ENCODE results near the gene ZNRF3.
"Not testable (repeated sequence)": the region's sequence is repeated elsewhere in the genome, so short reads cannot be mapped to it uniquely, and the experiment has no call there.

ZNRF3 gene

DNA sequence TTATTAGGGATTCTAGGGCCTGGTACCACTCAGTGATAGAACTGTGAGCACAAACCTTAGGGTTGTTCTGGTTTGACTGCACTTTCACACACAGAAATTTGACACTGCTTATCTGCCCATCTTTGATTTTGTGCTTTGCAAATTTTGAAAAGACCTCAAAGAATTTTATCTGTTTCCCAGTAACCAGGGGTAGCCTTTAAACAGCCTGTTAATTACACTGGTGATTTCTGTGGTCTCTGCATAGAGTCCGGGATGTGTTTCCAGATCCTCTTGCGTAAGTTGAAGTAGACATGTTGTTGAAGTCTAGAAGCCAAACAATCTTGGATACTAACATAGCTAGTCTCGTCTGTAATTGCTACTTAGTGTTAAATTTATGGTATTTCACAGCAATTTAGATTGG is 103.0 kb downstream of the ZNRF3 start:
- no peak for DNase-seq

DNA sequence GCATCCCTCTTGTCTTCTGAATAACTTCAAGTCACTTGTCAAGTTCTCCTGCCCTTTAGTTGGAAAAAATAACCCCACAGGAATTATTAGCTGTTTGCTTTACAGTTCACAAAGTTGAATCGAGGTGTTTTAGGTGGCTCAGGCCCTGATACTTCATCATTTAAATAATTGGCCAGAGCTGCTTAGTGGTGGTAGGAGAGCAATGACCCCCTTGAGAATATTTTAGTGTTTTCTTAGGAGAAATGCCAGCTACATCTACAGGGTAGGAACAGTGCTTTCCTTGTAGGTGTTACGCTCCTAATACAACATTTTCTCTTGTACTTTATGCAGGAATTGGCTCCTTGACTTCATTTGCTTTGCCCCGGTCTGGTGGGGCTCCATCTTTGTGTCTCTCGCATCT is 105.1 kb downstream of the ZNRF3 start:
- no peak for DNase-seq

DNA sequence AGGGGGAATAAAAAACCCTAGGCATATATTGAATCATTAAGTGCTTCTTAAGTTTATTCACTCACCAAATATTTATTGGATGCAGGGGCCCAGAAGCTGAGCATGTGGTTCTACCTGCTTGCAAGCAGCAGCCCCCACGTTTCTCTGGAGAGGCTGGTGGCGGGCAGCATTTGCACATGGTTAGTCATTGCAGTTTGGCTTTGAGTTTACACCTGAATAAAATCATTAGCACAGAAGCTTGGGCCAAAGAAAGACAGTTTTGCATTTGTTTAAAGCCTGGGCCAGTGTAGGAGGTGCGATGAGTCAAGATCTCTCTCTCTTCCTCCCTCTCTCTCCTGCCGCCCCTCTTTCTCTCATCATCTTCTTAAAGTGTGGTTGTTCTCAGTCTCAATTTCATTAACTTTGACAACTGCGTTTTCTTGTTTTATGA is 105.7 kb downstream of the ZNRF3 start:
- DNase-seq: peak in 1 of 2 donors; percentile 36

DNA sequence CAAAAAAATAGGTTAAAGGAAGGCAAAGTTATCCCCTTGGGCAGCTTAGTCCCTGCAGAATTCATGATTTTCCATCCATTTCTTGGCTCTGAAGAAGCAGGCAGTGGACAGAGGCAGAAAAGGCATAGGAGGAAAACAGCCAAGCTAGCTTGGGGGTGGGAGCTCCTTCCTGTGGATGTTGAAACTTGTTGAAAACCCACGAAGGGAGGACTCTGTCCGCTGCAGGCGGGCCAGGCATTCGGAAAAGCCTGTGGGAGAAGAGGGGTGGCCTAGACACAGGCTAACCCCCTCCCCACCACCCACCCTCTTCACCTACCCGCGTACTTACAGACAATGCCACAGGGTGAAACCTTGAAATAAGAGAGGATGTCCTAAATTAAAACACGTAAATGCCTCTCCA is 106.1 kb downstream of the ZNRF3 start:
- no peak for DNase-seq

DNA sequence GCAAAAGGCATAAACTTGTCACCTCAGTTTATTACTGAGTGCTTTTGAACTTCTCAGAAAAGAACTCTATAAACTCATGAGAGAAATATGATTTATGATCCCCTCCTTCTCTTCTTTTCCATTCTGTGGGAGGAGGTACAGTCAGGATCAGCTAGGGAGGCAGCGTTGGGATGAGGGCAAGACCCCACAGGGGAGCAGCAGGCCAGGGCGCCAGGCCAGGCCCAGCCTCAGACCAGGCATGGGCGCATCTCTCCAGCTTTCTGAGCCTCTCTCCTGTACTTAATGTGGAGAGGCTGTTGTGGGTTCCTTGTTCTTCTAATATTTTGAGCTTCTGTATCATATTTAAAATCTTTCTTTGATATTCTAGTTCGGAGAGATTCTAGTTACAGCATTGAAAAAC is 106.5 kb downstream of the ZNRF3 start:
- DNase-seq: no peak

DNA sequence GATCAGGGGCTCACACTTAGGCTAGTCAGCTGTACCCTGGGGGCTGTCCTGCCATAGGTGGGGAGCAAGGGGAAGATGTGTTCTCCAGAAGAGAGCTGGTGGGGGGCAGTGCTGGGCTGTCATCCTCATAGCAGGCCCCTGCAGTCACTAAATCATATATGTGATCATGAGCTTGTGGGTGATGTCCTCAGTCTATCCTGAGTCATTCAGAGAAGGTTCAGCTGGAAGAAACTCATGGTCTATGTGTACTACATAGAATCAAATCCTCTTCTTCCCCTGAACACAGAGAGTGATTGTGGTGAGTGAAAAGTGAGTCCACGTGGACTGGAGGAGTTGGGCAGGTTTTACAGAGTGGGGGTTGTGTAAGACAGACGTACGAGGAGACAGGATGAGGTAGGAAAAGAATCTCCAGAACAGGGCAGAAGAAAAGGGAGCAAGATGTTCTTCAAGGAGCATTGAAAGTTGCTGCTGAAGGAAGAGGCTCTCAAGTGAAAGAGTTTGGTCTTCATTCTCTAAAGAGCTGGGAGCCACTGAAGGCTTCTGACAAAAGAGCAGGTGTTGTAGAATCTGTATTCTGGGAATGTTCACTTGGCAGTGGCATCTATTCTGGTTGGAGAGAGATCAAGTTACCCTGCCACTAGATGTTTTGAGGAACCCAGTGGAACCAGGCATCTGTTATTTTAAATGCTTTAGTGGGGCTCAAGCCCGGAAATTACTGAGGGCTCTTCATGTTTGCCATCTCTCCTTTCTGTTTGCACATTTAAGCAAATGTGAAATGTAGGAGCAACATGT is 109.4 kb downstream of the ZNRF3 start:
- peak in 1 of 2 donors; percentile 35 for DNase-seq

DNA sequence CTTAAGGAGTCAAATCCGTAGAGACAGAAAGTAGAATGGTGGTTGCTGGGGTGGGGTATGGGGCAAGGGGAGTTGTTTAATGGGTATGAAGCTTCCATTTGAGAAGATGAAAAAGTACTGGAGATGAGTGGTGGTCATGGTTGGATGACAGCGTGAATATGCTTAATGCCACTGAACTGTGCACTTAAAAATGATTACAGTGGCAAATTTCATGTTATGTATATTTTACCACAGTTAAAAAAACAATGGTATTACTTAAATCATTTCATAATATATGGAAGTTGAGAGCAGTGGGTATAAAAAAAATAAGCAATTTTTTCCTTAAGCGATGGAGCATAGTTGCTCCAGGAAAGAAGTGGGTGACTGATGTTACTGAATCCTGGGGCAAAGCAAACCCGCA is 111.2 kb downstream of the ZNRF3 start:
- no peak for DNase-seq

DNA sequence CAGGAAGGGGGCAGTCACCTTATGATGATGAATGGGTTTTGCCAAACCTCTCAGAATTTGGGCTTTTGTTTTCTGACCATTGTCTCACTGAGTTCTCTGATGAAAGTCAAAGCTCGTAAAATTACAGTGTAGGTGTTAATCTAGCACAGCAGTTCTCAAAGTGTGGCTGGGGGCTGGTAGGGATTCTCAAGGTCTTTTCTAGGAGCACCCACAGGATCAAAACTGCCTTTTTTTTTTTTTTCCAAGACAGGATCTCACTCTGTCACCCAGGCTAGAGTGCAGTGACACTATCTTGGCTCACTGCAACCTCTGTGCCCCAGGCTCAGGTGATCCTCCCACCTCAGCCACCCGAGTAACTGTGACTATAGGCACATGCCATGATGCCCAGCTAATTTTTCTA is 112.2 kb downstream of the ZNRF3 start:
- DNase-seq: no peak

DNA sequence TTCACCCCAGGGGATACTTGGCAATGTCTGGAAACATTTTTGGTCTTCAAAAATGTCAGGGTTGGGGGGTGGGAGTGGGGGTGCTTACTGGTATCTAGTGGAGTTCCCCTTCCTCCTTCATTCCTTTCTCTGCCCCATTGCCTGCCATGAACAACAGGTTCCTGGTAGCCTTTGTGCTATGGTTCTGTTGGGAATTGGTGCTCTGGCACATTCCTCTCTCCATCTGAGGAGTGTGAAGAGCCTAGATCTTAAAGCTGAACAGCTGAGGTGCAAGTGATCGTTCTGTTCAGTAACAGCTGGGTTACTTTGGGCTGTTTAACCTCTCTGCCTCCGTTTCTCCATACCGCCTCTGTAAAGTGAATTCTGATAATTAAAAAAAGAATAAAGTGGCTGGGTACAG is 114.0 kb downstream of the ZNRF3 start:
- no peak for DNase-seq

DNA sequence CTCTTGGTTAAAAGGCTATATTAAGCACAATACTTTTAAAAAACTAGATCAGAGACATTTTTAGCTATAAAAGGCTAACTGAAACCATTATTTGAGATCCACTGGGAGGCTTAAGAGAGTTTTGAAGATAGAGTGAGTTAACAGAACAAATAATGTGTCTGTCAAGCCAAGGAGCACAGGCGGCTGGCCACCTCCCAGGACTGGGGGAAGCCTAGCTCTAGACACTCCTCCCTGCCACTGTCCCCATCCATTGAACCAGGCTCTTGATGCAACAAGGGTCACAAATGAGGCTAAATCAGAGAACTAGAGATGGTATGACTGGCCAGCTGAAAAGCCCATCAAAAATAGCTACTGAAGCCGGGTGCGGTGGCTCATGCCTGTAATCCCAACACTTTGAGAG is 115.3 kb downstream of the ZNRF3 start:
- no peak for DNase-seq

DNA sequence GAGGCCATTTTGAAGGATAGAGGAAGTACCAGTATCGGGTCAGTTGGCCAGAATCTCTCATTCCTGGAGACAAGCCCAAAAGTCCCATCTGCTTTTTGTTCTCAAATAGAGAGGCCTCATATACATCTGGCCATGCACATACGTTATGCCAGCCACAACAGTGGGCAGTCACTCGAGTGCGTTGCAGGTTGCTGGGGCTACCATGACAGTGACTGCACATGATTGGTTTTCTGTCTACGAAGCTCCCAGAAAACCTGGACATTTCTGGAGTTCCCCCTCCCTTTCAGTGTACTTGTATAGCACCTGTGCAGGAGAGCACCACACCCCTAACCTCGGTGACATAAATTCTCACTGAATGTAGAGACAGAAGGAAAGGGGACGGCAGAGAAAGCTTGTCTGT is 116.1 kb downstream of the ZNRF3 start:
- no peak for DNase-seq

DNA sequence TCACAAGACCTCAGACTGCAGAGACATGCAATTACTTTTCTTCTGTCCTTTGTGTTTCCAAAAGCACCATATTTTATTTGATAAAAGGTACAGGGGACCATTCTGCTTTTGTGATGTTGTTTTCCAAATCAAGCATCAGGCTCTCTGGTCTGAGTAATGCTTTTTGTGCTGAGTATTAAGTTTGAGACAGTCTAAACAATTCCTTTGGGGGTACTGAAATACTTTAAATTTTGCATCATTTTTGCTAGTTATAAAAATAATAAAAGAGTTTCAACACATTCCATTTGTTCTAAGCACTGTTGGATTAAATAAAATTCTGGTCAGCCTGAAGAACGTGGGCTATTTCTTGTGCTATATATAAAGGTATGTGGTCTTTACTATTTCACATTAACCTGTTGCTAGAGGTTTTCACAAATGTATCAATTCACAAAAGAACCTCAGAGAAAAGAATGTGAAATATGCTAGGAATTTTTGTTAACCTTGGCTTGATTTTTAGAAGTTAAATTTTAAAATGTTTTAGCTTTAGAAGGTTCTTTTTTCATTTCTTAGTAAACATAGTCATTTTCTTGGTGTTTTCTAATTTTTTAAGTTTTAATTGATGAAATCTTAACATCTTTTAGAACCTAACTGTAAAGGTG is 116.7 kb downstream of the ZNRF3 start:
- DNase-seq: no peak

DNA sequence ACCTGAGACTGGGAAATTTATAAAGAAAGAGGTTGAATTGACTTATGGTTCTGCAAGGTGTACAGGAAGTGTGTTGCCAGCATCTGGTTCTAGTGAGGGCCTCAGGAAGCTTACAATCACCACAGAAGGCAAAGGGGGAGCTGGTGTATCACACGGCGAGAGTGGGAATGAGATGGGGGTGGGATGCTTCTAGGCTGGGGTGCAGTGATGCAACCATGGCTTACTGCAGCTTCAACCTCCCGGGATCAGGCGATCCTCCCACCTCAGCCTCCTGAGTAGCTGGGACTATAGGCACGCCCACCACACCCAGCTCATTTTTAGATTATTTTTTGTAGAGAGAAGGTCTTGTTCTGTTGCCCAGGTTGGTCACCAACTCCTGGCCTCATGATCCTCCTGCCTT is 117.3 kb downstream of the ZNRF3 start:
- no peak for DNase-seq

DNA sequence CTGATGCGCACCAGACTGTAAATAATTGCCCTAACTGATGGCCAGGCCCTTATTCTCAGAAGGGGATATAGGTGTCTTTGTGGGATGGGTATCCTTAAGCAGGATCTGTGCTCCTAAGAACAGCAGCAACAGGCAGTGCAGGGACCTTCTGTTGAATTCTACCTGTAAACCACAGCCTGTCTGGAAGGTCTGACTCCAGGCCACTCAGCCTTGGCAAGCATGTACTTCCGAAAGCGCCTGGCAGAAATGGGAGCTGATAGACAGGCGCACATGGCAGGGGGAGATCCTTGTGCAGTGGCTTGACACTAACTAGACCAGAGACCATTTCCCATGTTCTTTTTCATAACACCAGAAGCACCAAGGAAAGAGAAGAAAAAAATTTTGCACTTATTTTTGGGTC is 119.2 kb downstream of the ZNRF3 start:
- no peak for DNase-seq

DNA sequence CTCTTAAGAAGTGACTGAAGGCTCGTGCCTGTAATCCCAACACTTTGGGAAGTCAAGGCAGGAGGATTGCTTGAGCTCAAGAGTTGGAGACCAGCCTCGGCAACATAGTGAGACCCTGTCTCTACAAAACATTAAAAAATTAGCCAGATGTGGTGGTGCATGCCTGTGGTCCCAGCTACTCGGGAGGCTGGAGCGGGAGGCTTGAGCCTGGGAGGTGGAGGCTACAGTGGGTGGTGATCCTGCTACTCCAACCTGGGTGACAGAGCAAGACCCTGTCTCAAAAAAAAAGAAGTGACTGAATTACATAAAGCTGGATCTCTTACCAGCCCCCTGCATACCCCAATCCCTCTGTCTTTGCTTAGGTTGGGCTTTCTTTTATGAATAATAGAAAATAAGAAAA is 120.2 kb downstream of the ZNRF3 start:
- DNase-seq: no peak

DNA sequence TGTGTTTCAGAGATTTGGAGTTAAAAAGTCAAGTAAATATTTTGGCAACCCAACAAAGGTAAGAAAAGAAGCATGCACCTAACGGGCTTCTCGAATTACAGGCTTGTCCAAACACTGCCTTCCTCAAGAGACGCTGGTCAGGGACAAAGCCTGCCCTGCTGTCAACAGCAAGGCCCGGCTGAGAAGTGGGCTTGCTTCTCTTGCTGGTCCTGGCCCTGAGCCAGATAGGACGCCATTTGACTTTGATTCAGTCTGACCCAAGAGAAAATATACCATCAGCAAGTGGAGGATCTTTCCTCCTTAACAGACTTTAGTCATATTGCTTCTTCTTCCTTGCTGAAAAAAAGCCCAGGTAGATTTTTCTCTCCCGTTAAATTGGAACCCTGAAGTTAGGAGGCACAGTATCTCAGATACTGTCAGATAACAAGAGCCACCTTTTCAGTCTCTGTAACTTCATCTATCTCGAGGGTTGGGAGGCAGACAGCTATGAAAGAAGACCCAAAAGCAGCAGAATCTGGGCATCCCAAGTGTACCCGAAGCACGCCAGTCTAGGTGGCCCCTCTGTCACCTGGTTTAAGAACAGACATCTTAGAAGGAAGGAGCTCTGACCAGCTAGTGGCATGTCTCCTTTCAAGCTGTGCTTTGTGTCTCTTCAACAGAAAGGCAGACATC is 120.7 kb downstream of the ZNRF3 start:
- DNase-seq: no peak

DNA sequence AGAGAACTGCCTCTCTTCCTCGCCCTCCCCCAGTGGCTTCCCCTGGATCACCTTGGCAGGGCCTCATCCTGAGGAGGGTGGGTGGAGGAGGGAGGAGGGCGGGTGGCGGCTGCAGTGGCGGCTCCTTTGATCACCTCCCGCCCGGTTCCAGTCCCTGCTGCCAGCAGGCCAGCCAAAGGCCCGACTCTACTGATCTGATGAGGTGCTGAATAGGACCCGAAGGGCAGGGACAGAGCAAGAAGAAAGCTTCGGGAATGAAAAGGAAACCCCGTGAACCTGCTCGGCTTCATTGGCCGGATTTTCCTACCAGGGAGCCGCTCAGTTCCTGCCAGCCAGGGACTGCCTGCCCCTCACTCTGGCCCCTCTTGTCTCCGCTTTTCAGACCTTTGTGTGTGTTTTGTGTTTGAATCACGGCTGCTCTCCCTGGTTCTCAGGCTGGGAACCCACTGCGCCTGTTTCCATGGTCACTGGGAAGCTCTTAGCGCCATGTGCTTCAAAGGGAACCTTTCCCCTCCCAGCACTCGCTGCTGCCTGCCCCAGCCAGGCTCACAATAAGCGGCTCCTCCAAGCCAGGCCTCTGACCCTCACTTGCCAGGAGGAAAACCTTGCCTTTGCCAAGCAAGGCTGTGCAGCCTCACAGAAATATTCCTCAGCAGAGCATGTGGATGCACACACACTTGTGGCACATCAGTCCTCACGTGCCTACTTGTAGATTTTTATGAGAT is 121.4 kb downstream of the ZNRF3 start:
- DNase-seq: peak; percentile 37 to 52

DNA sequence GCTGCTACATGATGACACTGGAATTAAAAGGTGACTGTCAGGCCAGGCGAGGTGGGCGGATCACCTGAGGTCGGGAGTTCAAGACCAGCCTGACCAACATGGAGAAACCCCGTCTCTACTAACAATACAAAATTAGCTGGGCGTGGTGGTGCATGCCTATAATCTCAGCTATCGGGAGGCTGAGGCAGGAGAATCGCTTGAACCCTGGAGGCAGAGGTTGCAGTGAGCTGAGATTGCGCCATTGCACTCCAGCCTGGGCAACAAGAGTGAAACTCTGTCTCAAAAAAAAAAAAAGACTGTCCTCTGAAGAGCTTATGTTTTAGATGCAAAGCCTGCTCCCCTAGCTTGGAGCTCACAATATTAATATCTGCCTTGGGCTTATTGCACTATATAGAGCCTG is 122.4 kb downstream of the ZNRF3 start:
- not testable (repeated sequence) for DNase-seq

DNA sequence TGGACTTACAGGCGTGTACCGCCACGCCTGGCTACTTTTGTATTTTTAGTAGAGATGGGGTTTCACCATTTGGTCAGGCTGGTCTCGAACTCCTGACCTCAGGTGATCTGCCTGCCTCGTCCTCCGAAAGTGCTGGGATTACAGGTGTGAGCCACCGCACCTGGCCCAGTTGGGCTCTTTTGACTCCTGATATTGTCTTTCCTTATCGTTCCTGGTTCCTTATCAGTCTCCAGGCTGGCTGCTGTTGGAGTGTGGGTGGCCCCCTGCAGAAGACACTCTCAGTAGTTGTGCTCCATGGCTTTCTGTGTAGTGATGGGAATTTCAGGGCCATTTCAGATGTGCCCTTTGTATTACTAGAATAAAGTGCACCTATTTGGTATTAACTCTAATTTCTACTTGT is 123.0 kb downstream of the ZNRF3 start:
- no peak for DNase-seq

DNA sequence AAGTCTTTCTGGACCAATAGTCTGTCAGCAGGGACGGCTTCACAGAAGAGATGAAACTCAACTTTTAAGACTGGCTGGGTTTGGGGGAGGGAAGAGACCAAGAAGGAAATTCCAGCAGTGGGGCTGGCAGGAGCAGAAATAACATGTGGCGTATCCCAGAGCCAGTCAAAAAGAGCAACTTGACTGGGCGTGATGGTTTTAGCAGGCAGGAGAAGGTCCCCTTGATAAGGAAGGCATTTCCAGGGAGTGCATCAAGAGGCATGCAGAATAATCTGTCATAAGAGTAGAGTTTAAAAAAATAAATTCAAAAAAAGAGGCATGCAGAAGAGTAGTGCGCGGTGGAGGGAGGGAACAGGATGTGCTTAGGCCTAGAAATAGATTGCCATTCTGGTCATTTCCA is 125.8 kb downstream of the ZNRF3 start:
- DNase-seq: no peak

DNA sequence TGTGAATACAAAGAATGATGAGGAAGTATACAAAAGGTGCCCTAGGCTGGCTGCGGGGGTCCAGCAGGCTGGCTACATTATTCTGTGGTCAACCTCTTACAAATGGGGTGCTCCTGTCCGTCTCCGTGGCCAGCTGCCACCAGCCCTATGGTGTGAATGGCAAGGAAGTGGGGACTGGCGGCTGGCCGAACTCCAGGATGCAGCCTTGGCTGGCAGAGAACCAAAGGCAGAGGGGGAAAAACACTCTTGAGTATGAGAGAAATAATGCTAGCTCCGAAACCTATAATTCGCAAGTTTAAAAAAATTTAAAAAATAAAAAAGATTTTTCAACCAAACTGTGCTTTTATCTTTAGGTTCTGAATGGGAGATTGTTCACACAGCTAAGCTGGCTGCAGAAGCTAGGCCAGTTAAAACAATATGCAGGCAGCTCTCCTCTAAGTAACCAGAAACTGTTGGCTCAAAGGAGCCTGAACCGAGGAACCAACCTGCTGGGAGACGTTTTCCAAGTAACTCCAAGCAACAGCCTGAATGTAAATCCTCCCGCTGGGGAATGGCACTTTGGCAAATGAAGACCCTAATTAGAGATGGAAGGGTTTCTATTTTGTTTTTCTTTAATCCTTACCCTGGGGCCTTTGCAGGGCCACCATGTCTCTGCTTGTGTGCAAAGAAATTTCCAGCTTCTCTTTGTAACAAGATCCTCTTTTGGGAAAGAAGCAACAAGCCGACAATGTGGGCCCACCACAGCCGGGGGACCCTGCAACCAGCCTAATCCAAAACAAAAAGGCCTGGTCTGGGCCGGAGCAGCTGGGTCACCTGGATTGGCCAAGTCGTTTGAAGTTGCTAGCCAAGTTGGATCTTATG is 128.1 kb downstream of the ZNRF3 start:
- DNase-seq: peak; percentile 41 to 51

DNA sequence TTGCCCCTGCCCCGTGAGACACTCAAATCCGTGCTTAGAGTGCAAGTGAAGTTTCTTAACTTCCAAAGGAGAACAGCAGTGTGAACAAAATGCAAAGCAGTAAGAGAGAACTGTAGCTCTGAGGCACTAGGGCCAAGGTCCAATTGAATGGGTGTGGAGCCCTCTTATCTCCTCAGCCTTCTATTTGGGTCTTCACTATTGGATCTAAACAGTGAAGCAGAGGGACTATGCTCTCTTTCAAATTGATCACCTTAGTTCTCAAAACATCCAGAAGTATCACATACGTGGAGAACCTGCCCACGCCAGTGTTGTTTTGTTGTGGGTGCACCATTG is 128.7 kb downstream of the ZNRF3 start:
- no peak for DNase-seq

DNA sequence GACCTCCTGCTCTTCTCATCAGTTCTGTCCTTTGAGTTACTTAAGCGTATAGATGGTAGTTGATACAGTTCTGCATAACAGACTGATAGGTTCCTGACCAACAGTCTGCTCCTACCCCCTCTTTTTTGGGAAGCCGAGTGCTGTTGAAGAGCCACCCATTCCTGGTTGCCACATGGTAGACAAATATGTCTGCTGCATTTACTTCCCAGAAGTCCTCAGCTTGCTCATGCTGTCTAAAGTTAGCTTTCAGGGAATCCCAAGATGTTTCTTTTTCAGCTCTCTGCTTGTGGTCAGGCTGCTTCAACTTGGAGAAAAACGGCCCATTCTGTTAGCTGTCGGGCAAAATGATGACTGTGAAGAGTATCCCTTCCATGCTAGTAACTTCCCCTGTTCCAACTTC is 129.6 kb downstream of the ZNRF3 start:
- no peak for DNase-seq

Data from hippocampal formation (tissue), 2 donors.